HCT116 (cell line): ENCODE data around the gene LIX1. TPM values are rescaled to one million over a fixed set of nuclear protein-coding genes. Genes with fewer than 3 reads are reported as not detected.

Source experiments
- ATAC-seq: fragments of 200-7000 bp; cut with Tn5 transposase; 2 replicates; pipeline ENCODE4 v1.9.1; 2020; ENCODE audit warnings: mild to moderate bottlenecking, moderate library complexity
- BruUV-seq: library from RNA; stranded (reverse); fragments of 400-500 nt; replicated peaks from 2 replicates; lab custom pipeline; 2021; lab: Mats Ljungman, UMichigan
- CTCF ChIA-PET: fragments of 300-600 bp; sonication (Branson Sonifier 250); formaldehyde crosslinking; loops from one replicate; lab custom pipeline; 2021; ENCODE audit warnings: antibody characterized with exemption; lab: Charles Lee
- POLR2A ChIA-PET: fragments of 300-600, 350-600 bp; sonication (Branson Sonifier 250); formaldehyde crosslinking; loops from one replicate; lab custom pipeline; 2021; ENCODE audit warnings: antibody characterized with exemption; lab: Charles Lee
- RAD21 ChIA-PET, 2 experiments: fragments of 300-600 bp; sonication (Branson Sonifier 250); formaldehyde crosslinking; loops; one replicate each; lab custom pipeline; 2023; ENCODE audit warnings: low total read pairs in 2 of 2; ENCODE audit not compliant: uncharacterized antibody in 2 of 2, unreplicated experiment in 2 of 2, low non-redundant PET in 1 of 2; lab: Charles Lee
- DNase-seq: peaks from one replicate; pipeline ENCODE4 v3.0.0-alpha.2; 2010; ENCODE audit warnings: low read depth, low spot score
- H2AFZ ChIP-seq: fragments of 200-600 bp; shearing (Covaris generic), sonication (generic); 2 replicates; pipeline ENCODE4 v1.6.1; 2017; ENCODE audit warnings: low read depth, mixed run types, mixed read lengths, antibody characterized with exemption, low read length; ENCODE audit not compliant: poor library complexity, severe bottlenecking
- H3K27ac ChIP-seq: 2 replicates; pipeline ENCODE4 v1.5.1; 2012; ENCODE audit warnings: low read depth, low read length
- H3K27me3 ChIP-seq: fragments of 200-600 bp; sonication (generic); 2 replicates; pipeline ENCODE4 v1.6.1; 2016; ENCODE audit warnings: mixed run types, low read length, mixed read lengths; ENCODE audit not compliant: insufficient read depth
- H3K36me3 ChIP-seq, 2 experiments: fragments of 200-500 bp in 1 of 2; fragments of 200-600 bp in 1 of 2; sonication (Bioruptor generic) in 1 of 2; sonication (generic) in 1 of 2; 2 replicates each; pipeline versions ENCODE4 v1.5.1 to v1.6.1; 2014 to 2016; ENCODE audit warnings: low read length in 2 of 2, inconsistent platforms in 1 of 2, mixed read lengths in 1 of 2, mixed run types in 1 of 2; ENCODE audit not compliant: insufficient read depth in 2 of 2, control insufficient read depth in 1 of 2
- H3K4me1 ChIP-seq, 2 experiments: fragments of 200-600 bp in 1 of 2; sonication (generic) in 1 of 2; 2 replicates each; pipeline versions ENCODE4 v1.5.1 to v1.6.1; 2012 to 2017; ENCODE audit warnings: low read length in 2 of 2, inconsistent platforms in 1 of 2, mild to moderate bottlenecking in 1 of 2, mixed read lengths in 1 of 2, mixed run types in 1 of 2, moderate library complexity in 1 of 2; ENCODE audit not compliant: insufficient read depth in 2 of 2, control insufficient read depth in 1 of 2
- H3K4me2 ChIP-seq: fragments of 200-600 bp; sonication (generic); 2 replicates; pipeline ENCODE4 v1.6.1; 2017; ENCODE audit warnings: mixed run types, low read length, mixed read lengths
- H3K4me3 ChIP-seq, 2 experiments: fragments of 200-600 bp in 1 of 2; sonication (generic) in 1 of 2; replicated peaks in 1 of 2; 2 replicates each; pipeline ENCODE4 v1.5.1; 2011 to 2016; ENCODE audit warnings: low read length in 2 of 2, control low read depth in 1 of 2, low read depth in 1 of 2, mild to moderate bottlenecking in 1 of 2, mixed read lengths in 1 of 2, mixed run types in 1 of 2
- H3K79me2 ChIP-seq: fragments of 200-600 bp; sonication (generic); 2 replicates; pipeline ENCODE4 v1.6.1; 2017; ENCODE audit warnings: mild to moderate bottlenecking, mixed run types, low read length, moderate library complexity, mixed read lengths; ENCODE audit not compliant: insufficient read depth
- H3K9ac ChIP-seq: fragments of 200-600 bp; sonication (generic); 2 replicates; pipeline ENCODE4 v1.6.1; 2016; ENCODE audit warnings: low read length, mixed read lengths
- H3K9me2 ChIP-seq: fragments of 200-600 bp; sonication (generic), shearing (Covaris generic); 2 replicates; pipeline ENCODE4 v1.6.1; 2017; ENCODE audit warnings: mixed run types, mild to moderate bottlenecking, moderate library complexity; ENCODE audit not compliant: insufficient read depth
- H3K9me3 ChIP-seq, 2 experiments: fragments of 200-500 bp in 1 of 2; fragments of 200-600 bp in 1 of 2; sonication (Bioruptor generic) in 1 of 2; sonication (generic) in 1 of 2; 2 replicates each; pipeline ENCODE4 v1.6.1; 2014 to 2017; ENCODE audit warnings: low read length in 2 of 2, mixed read lengths in 2 of 2, inconsistent platforms in 1 of 2, low read depth in 1 of 2, mild to moderate bottlenecking in 1 of 2, mixed run types in 1 of 2, moderate library complexity in 1 of 2; ENCODE audit not compliant: control insufficient read depth in 1 of 2, insufficient read depth in 1 of 2
- H4K20me1 ChIP-seq: fragments of 200-600 bp; sonication (generic), shearing (Covaris generic); 2 replicates; pipeline ENCODE4 v1.6.1; 2017; ENCODE audit warnings: mixed run types, mild to moderate bottlenecking, moderate library complexity; ENCODE audit not compliant: insufficient read depth
- ATF3 ChIP-seq: IDR thresholded peaks from 2 replicates; pipeline ENCODE4 v1.6.1; 2012
- CBX3 ChIP-seq: IDR thresholded peaks from 2 replicates; pipeline ENCODE4 v1.6.1; 2012; ENCODE audit warnings: low read depth
- CEBPB ChIP-seq: IDR thresholded peaks from 2 replicates; pipeline ENCODE4 v1.6.1; 2012; ENCODE audit warnings: low read depth
- CTCF ChIP-seq, 3 experiments: fragments of 200-600 bp in 1 of 3; sonication (generic) in 1 of 3; IDR thresholded peaks in 2 of 3; conservative IDR thresholded peaks in 1 of 3; 2 replicates each; pipeline ENCODE4 v1.5.1; 2012 to 2017; ENCODE audit warnings: low read depth in 2 of 3, low read length in 2 of 3, antibody characterized with exemption in 1 of 3, borderline replicate concordance in 1 of 3, control low read depth in 1 of 3, mild to moderate bottlenecking in 1 of 3, mixed read lengths in 1 of 3, mixed run types in 1 of 3, moderate library complexity in 1 of 3; ENCODE audit not compliant: insufficient read depth in 1 of 3
- ELF1 ChIP-seq: IDR thresholded peaks from 2 replicates; pipeline ENCODE4 v1.6.1; 2012; ENCODE audit warnings: low read depth, borderline replicate concordance
- EZH2 ChIP-seq: fragments of 200-600 bp; sonication (generic); IDR thresholded peaks from 2 replicates; pipeline ENCODE4 v1.6.1; 2017; ENCODE audit warnings: antibody characterized with exemption, mixed run types
- EZH2phosphoT487 ChIP-seq: fragments of 200-600 bp; IDR thresholded peaks from 2 replicates; pipeline ENCODE4 v1.6.1; 2018; ENCODE audit warnings: antibody characterized with exemption, borderline replicate concordance
- JUND ChIP-seq: IDR thresholded peaks from 2 replicates; pipeline ENCODE4 v1.6.1; 2012
- MAX ChIP-seq: IDR thresholded peaks from 2 replicates; pipeline ENCODE4 v1.6.1; 2012
- POLR2AphosphoS5 ChIP-seq: IDR thresholded peaks from 2 replicates; pipeline ENCODE4 v1.6.1; 2011; ENCODE audit warnings: mild to moderate bottlenecking, low read depth, low read length, moderate library complexity
- RAD21 ChIP-seq: IDR thresholded peaks from 2 replicates; pipeline ENCODE4 v1.6.1; 2012; ENCODE audit warnings: low read depth, mild to moderate bottlenecking
- REST ChIP-seq: IDR thresholded peaks from 2 replicates; pipeline ENCODE4 v1.6.1; 2012; ENCODE audit warnings: low read depth
- SIN3A ChIP-seq: IDR thresholded peaks from 2 replicates; pipeline ENCODE4 v1.6.1; 2012; ENCODE audit warnings: low read depth
- SP1 ChIP-seq: IDR thresholded peaks from 2 replicates; pipeline ENCODE4 v1.6.1; 2012; ENCODE audit warnings: low read depth
- SRF ChIP-seq: IDR thresholded peaks from 2 replicates; pipeline ENCODE4 v1.6.1; 2012; ENCODE audit warnings: low read depth
- TCF7L2 ChIP-seq: IDR thresholded peaks from 2 replicates; pipeline ENCODE4 v1.7.0; 2011; ENCODE audit warnings: borderline replicate concordance, inconsistent platforms; ENCODE audit not compliant: insufficient read depth, insufficient read length; ENCODE audit errors: extremely low read depth
- YY1 ChIP-seq: IDR thresholded peaks from 2 replicates; pipeline ENCODE4 v1.6.1; 2011; ENCODE audit warnings: low read length, low read depth, moderate library complexity, mild to moderate bottlenecking; ENCODE audit not compliant: insufficient replicate concordance; ENCODE audit errors: extremely low read depth
- ZBTB33 ChIP-seq: IDR thresholded peaks from 2 replicates; pipeline ENCODE4 v1.6.1; 2011; ENCODE audit warnings: mild to moderate bottlenecking, low read length, moderate library complexity; ENCODE audit not compliant: insufficient replicate concordance; ENCODE audit errors: extremely low read depth
- intact Hi-C: fragments of 100-400 bp; cut with micrococcal nuclease; formaldehyde crosslinking; loops from 2 replicates; pipeline ENCODE4 v1.10.0; 2022
- total RNA-seq: library from RNA; stranded (reverse); gene quantifications from one replicate; pipeline ENCODE4 v1.2.1, GENCODE V29; 2021; ENCODE audit not compliant: unreplicated experiment

LIX1 gene
- total RNA-seq, 1 experiment from 2014 or later, result not detected

- no peaks in the 10 kb centered on the region for H3K79me2 ChIP-seq
- H3K27me3 ChIP-seq, result no peaks in the 10 kb centered on the region
- DNase-seq (no peak), ATAC-seq (no peak)
- ChIA-PET RAD21 (no interaction called here), POLR2A (no interaction called here), CTCF (no interaction called here)
- H3K9me2 ChIP-seq, result no peaks in the 10 kb centered on the region
- H3K4me3 ChIP-seq, result no peak overlapping the region
- no peaks in the 10 kb centered on the region for H4K20me1 ChIP-seq
- no peak for TF ChIP-seq ELF1
- TF ChIP-seq TCF7L2, result no peak
- TF ChIP-seq YY1, result no peak
- no peak for TF ChIP-seq EZH2
- no peak for TF ChIP-seq CBX3
- TF ChIP-seq JUND, result no peak
- no peak for TF ChIP-seq ATF3
- TF ChIP-seq MAX, result no peak
- no peak for TF ChIP-seq EZH2phosphoT487
- no peak for TF ChIP-seq POLR2AphosphoS5
- TF ChIP-seq SIN3A, result no peak
- TF ChIP-seq RAD21, result no peak
- no peak for TF ChIP-seq CTCF (IDR thresholded peaks at IDR 0.05 in 2 of 3, conservative IDR thresholded peaks at IDR 0.05 in 1 of 3; ENCODE audit: borderline replicate concordance in 1 of 3, insufficient read depth in 1 of 3, low read depth in 2 of 3, low read length in 2 of 3)
- no peak for TF ChIP-seq SP1
- TF ChIP-seq SRF, result no peak
- TF ChIP-seq ZBTB33, result no peak
- TF ChIP-seq CEBPB, result no peak
- TF ChIP-seq REST, result no peak
- H3K9ac ChIP-seq, result no peak overlapping the region
- H3K27ac ChIP-seq, result no peak overlapping the region
- H3K4me2 ChIP-seq, result no peak overlapping the region
- no TSS peak for BruUV-seq
- H3K4me1 ChIP-seq, result no peaks in the 10 kb centered on the region
- H3K9me3 ChIP-seq, result no peaks in the 10 kb centered on the region
- H3K36me3 ChIP-seq, result no peaks in the 10 kb centered on the region
- intact Hi-C loops, result no loop called here
- H2AFZ ChIP-seq, result no peak overlapping the region
Measured at GRCh38 chr5:97071101-97071500, 71.3 kb downstream of the LIX1 start.
